ENCODE measurements around the gene COASY.
"Not testable (repeated sequence)": the region's sequence is repeated elsewhere in the genome, so short reads cannot be mapped to it uniquely, and the experiment has no call there.

Gene COASY

DNA sequence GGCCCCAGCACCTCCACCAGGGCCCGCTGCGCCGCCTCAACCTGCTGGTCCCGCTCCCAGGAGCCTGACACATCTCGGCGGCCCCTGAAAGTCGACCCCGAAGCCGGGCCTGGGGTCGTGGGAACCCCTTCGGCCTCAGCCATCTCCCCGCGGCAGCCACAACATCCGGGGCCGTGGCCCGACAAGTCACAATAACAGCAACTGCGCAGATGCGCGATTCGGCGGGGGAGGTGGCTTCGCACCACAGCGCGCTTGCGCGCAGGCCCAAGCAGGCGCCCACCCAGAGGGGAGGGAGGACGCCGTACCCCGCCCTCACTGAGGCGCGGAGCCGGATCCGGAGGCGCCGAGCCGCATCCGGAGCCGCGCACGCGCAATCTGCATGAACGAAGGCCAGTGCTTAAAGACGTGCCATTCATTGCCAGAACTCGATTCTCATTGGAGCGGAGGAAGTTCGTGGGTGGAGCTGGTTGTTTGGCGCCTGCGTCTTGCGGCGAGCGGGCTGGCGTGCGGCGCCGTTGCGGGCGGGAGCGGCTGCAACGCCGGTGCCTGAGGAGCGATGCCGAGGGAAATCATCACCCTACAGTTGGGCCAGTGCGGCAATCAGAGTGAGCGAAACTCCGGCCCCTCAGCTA, 47.4 kb downstream of the COASY start, which contains the start of the genes RETREG3 and TUBG1:
TSS of gene RETREG3 (minus strand) at position 193 of the 632 bp plus-strand sequence. CDS start at position 143, 50 bp downstream.
TSS of gene TUBG1 (plus strand) at position 502 of the 632 bp plus-strand sequence. CDS start at position 557, 55 bp downstream.
- peak within 1 kb of the TSS; percentile 81 for H2AFZ ChIP-seq (ENCODE audit: low read depth, low read length)
- DNase-seq (peak; percentile 99), ATAC-seq (ENCODE audit: insufficient read depth, low read depth) (peak; percentile 91)
- H3K9me3 ChIP-seq (ENCODE audit: insufficient read depth, low read length, severe bottlenecking): no peaks in the 10 kb centered on the region
- H4K20me1 ChIP-seq (ENCODE audit: insufficient read depth, low read length): peaks cover 13% of the 10 kb centered on the region
- peak within 1 kb of the TSS; percentile 71 for H3K4me2 ChIP-seq (ENCODE audit: insufficient read depth, low read length)
- TF ChIP-seq, protein P1, sequence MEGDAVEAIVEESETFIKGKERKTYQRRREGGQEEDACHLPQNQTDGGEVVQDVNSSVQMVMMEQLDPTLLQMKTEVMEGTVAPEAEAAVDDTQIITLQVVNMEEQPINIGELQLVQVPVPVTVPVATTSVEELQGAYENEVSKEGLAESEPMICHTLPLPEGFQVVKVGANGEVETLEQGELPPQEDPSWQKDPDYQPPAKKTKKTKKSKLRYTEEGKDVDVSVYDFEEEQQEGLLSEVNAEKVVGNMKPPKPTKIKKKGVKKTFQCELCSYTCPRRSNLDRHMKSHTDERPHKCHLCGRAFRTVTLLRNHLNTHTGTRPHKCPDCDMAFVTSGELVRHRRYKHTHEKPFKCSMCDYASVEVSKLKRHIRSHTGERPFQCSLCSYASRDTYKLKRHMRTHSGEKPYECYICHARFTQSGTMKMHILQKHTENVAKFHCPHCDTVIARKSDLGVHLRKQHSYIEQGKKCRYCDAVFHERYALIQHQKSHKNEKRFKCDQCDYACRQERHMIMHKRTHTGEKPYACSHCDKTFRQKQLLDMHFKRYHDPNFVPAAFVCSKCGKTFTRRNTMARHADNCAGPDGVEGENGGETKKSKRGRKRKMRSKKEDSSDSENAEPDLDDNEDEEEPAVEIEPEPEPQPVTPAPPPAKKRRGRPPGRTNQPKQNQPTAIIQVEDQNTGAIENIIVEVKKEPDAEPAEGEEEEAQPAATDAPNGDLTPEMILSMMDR (IDR thresholded peaks at IDR 0.05; ENCODE audit: borderline replicate concordance, extremely low read depth, low read length, poor library complexity, severe bottlenecking): peak; percentile 47
- TF ChIP-seq EZH2 (IDR thresholded peaks at IDR 0.05; ENCODE audit: borderline replicate concordance, low read depth, low read length, severe bottlenecking): no peak
- no peaks in the 10 kb centered on the region for H3K27me3 ChIP-seq (ENCODE audit: insufficient read depth, low read length, poor library complexity)
- H3K4me3 ChIP-seq (ENCODE audit: low read depth in 1 of 2, low read length in 2 of 2): peak within 1 kb of the TSS; percentile 75 to 89
- peak within 1 kb of the TSS; percentile 76 for H3K9ac ChIP-seq (ENCODE audit: low read depth, low read length)
- H3K4me1 ChIP-seq (ENCODE audit: insufficient read depth, low read length): peaks cover 35% of the 10 kb centered on the region
- H3K79me2 ChIP-seq (ENCODE audit: insufficient read depth, low read length): peaks cover 60% of the 10 kb centered on the region
- H3K36me3 ChIP-seq (ENCODE audit: insufficient read depth, low read length): peaks cover 38% of the 10 kb centered on the region
- peak within 1 kb of the TSS; percentile 87 for H3K27ac ChIP-seq (ENCODE audit: low read length)

GRCh38 chr17:42609814-42610801, 48.2 kb downstream of the COASY start:
- Histone ChIP-seq H3K79me2 (ENCODE audit: insufficient read depth, low read length) (peaks cover 52% of the 10 kb centered on the region), H4K20me1 (ENCODE audit: insufficient read depth, low read length) (peaks cover 13% of the 10 kb centered on the region), H3K4me2 (ENCODE audit: insufficient read depth, low read length) (peak overlapping the region; percentile 64), H3K4me3 (ENCODE audit: low read depth in 1 of 2, low read length in 2 of 2) (peak overlapping the region; percentile 53 to 75), H3K9ac (ENCODE audit: low read depth, low read length) (peak overlapping the region; percentile 71), H2AFZ (ENCODE audit: low read depth, low read length) (peak overlapping the region; percentile 81), H3K36me3 (ENCODE audit: insufficient read depth, low read length) (peaks cover 44% of the 10 kb centered on the region), H3K4me1 (ENCODE audit: insufficient read depth, low read length) (peaks cover 35% of the 10 kb centered on the region), H3K27ac (ENCODE audit: low read length) (peak overlapping the region; percentile 87)
- not testable (repeated sequence) for H3K9me3 ChIP-seq (ENCODE audit: insufficient read depth, low read length, severe bottlenecking); ATAC-seq (ENCODE audit: insufficient read depth, low read depth); H3K27me3 ChIP-seq (ENCODE audit: insufficient read depth, low read length, poor library complexity)
- DNase-seq: peak; percentile 47
- TF ChIP-seq, protein P1 (IDR thresholded peaks at IDR 0.05; ENCODE audit: borderline replicate concordance, extremely low read depth, low read length, poor library complexity, severe bottlenecking): peak; percentile 5

GRCh38 chr17:42612013-42612412, 50.1 kb downstream of the COASY start:
- DNase-seq: no peak
- TF ChIP-seq, protein P1 (IDR thresholded peaks at IDR 0.05; ENCODE audit: borderline replicate concordance, extremely low read depth, low read length, poor library complexity, severe bottlenecking): no peak
- TF ChIP-seq EZH2 (IDR thresholded peaks at IDR 0.05; ENCODE audit: borderline replicate concordance, low read depth, low read length, severe bottlenecking): no peak
- Histone ChIP-seq H3K79me2 (ENCODE audit: insufficient read depth, low read length) (peaks cover 33% of the 10 kb centered on the region), H3K36me3 (ENCODE audit: insufficient read depth, low read length) (peaks cover 49% of the 10 kb centered on the region), H3K4me1 (ENCODE audit: insufficient read depth, low read length) (peaks cover 23% of the 10 kb centered on the region), H3K4me2 (ENCODE audit: insufficient read depth, low read length) (no peak overlapping the region), H3K27me3 (ENCODE audit: insufficient read depth, low read length, poor library complexity) (no peaks in the 10 kb centered on the region), H4K20me1 (ENCODE audit: insufficient read depth, low read length) (peaks cover 2% of the 10 kb centered on the region), H2AFZ (ENCODE audit: low read depth, low read length) (no peak overlapping the region), H3K9me3 (ENCODE audit: insufficient read depth, low read length, severe bottlenecking) (no peaks in the 10 kb centered on the region), H3K9ac (ENCODE audit: low read depth, low read length) (no peak overlapping the region), H3K27ac (ENCODE audit: low read length) (no peak overlapping the region), H3K4me3 (ENCODE audit: low read depth in 1 of 2, low read length in 2 of 2) (no peak overlapping the region)
- ATAC-seq (ENCODE audit: insufficient read depth, low read depth): no peak

Measured in DND-41 (cell line).